GM23338 (cell line): ENCODE results near the gene PSMD3. TPM values are rescaled to one million over a fixed set of nuclear protein-coding genes. Genes with fewer than 3 reads are reported as not detected.

ENCODE experiments used
- EZH2 ChIP-seq: fragments of 200-600 bp; sonication (generic); IDR thresholded peaks from one replicate; pipeline ENCODE4 v1.8.0; 2017; ENCODE audit warnings: antibody characterized with exemption, mild to moderate bottlenecking, low read depth; ENCODE audit not compliant: unreplicated experiment
- JUNB ChIP-seq: IDR thresholded peaks from one replicate; pipeline ENCODE4 v1.6.1; 2016; ENCODE audit warnings: antibody characterized with exemption; ENCODE audit not compliant: unreplicated experiment
- REST ChIP-seq: IDR thresholded peaks from one replicate; pipeline ENCODE4 v1.6.1; 2018; ENCODE audit warnings: antibody characterized with exemption; ENCODE audit not compliant: unreplicated experiment
- ZNF331 ChIP-seq: fragments of 250-450 bp; sonication (Bioruptor Pico); IDR thresholded peaks from 2 replicates; pipeline ENCODE4 v1.5.0; 2020; ENCODE audit warnings: low read depth, mild to moderate bottlenecking, moderate library complexity
- polyA plus RNA-seq: library from polyadenylated mRNA; unstranded; fragments of >200 nt; fragmentation: Nextera tagmentation; extraction: Ambion mirVana; gene quantifications from 2 replicates; pipeline ENCODE4 v1.2.1, GENCODE V29; 2016
- total RNA-seq: library from RNA; depleted of rRNA; stranded (reverse); fragments of >200 nt; shearing (Covaris generic); gene quantifications from 2 replicates; pipeline ENCODE4 v1.2.3, GENCODE V29; 2014
- TF ChIP-seq, protein P1 (sequence below): fragments of 250-450 bp; sonication (Bioruptor Pico); IDR thresholded peaks from 2 replicates; pipeline ENCODE4 v1.5.0; 2020; ENCODE audit warnings: mild to moderate bottlenecking, moderate library complexity
- TF ChIP-seq, protein P2 (sequence below), 2 experiments: fragments of 200-600 bp in 1 of 2; sonication (generic) in 1 of 2; conservative IDR thresholded peaks; 2 replicates each; pipeline versions ENCODE4 v1.5.1 to v1.6.1; 2016 to 2017; ENCODE audit warnings: antibody characterized with exemption in 2 of 2, low read depth in 2 of 2, mild to moderate bottlenecking in 2 of 2, moderate library complexity in 1 of 2

Gene PSMD3
- total and polyA plus RNA-seq, 2 experiments from 2014 or later: 112 to 217 TPM

GRCh38 chr17:40031706-40032105, 51.1 kb downstream of the PSMD3 start (continued):
- TF ChIP-seq, protein P1, sequence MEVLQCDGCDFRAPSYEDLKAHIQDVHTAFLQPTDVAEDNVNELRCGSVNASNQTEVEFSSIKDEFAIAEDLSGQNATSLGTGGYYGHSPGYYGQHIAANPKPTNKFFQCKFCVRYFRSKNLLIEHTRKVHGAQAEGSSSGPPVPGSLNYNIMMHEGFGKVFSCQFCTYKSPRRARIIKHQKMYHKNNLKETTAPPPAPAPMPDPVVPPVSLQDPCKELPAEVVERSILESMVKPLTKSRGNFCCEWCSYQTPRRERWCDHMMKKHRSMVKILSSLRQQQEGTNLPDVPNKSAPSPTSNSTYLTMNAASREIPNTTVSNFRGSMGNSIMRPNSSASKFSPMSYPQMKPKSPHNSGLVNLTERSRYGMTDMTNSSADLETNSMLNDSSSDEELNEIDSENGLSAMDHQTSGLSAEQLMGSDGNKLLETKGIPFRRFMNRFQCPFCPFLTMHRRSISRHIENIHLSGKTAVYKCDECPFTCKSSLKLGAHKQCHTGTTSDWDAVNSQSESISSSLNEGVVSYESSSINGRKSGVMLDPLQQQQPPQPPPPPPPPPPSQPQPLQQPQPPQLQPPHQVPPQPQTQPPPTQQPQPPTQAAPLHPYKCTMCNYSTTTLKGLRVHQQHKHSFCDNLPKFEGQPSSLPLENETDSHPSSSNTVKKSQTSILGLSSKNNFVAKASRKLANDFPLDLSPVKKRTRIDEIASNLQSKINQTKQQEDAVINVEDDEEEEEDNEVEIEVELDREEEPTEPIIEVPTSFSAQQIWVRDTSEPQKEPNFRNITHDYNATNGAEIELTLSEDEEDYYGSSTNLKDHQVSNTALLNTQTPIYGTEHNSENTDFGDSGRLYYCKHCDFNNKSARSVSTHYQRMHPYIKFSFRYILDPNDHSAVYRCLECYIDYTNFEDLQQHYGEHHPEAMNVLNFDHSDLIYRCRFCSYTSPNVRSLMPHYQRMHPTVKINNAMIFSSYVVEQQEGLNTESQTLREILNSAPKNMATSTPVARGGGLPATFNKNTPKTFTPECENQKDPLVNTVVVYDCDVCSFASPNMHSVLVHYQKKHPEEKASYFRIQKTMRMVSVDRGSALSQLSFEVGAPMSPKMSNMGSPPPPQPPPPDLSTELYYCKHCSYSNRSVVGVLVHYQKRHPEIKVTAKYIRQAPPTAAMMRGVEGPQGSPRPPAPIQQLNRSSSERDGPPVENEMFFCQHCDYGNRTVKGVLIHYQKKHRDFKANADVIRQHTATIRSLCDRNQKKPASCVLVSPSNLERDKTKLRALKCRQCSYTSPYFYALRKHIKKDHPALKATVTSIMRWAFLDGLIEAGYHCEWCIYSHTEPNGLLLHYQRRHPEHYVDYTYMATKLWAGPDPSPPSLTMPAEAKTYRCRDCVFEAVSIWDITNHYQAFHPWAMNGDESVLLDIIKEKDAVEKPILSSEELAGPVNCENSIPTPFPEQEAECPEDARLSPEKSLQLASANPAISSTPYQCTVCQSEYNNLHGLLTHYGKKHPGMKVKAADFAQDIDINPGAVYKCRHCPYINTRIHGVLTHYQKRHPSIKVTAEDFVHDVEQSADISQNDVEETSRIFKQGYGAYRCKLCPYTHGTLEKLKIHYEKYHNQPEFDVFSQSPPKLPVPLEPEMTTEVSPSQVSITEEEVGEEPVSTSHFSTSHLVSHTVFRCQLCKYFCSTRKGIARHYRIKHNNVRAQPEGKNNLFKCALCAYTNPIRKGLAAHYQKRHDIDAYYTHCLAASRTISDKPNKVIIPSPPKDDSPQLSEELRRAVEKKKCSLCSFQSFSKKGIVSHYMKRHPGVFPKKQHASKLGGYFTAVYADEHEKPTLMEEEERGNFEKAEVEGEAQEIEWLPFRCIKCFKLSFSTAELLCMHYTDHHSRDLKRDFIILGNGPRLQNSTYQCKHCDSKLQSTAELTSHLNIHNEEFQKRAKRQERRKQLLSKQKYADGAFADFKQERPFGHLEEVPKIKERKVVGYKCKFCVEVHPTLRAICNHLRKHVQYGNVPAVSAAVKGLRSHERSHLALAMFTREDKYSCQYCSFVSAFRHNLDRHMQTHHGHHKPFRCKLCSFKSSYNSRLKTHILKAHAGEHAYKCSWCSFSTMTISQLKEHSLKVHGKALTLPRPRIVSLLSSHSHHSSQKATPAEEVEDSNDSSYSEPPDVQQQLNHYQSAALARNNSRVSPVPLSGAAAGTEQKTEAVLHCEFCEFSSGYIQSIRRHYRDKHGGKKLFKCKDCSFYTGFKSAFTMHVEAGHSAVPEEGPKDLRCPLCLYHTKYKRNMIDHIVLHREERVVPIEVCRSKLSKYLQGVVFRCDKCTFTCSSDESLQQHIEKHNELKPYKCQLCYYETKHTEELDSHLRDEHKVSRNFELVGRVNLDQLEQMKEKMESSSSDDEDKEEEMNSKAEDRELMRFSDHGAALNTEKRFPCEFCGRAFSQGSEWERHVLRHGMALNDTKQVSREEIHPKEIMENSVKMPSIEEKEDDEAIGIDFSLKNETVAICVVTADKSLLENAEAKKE (CRISPR knock-in tag): no peak
- TF ChIP-seq REST: no peak
- TF ChIP-seq JUNB: no peak
- no peak for TF ChIP-seq ZNF331
- TF ChIP-seq, protein P2, sequence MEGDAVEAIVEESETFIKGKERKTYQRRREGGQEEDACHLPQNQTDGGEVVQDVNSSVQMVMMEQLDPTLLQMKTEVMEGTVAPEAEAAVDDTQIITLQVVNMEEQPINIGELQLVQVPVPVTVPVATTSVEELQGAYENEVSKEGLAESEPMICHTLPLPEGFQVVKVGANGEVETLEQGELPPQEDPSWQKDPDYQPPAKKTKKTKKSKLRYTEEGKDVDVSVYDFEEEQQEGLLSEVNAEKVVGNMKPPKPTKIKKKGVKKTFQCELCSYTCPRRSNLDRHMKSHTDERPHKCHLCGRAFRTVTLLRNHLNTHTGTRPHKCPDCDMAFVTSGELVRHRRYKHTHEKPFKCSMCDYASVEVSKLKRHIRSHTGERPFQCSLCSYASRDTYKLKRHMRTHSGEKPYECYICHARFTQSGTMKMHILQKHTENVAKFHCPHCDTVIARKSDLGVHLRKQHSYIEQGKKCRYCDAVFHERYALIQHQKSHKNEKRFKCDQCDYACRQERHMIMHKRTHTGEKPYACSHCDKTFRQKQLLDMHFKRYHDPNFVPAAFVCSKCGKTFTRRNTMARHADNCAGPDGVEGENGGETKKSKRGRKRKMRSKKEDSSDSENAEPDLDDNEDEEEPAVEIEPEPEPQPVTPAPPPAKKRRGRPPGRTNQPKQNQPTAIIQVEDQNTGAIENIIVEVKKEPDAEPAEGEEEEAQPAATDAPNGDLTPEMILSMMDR (conservative IDR thresholded peaks at IDR 0.05; ENCODE audit: low read depth in 2 of 2): no peak
- no peak for TF ChIP-seq EZH2
